ENCODE data around the gene CXorf66.
"Not testable (repeated sequence)": the region's sequence is repeated elsewhere in the genome, so short reads cannot be mapped to it uniquely, and the experiment has no call there.

The CXorf66 gene

DNA sequence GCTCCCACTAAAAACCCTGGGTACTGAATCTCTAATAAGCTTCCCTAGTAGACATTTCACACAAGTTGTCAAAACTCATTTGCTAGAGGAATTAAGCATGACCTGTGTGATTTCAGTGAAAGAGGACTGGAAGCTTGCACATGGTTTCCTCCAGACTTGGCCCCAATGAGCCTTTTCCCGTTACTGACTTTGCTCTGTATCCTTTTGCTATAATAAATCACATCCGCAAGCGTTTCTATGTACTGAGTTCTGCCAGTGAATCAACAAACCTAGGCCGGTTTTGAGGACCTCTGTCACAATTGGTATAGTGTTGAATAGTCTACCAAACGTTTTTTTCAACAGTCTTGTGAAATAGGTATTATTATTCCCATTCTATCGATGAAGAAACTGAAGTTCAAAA lies 40.6 kb downstream of the CXorf66 start:
- DNase-seq (ENCODE audit: low read depth) = no peak

GRCh38 chrX:139924069-139924695 lies 41.1 kb downstream of the CXorf66 start:
- no peak for DNase-seq (ENCODE audit: low read depth)

DNA sequence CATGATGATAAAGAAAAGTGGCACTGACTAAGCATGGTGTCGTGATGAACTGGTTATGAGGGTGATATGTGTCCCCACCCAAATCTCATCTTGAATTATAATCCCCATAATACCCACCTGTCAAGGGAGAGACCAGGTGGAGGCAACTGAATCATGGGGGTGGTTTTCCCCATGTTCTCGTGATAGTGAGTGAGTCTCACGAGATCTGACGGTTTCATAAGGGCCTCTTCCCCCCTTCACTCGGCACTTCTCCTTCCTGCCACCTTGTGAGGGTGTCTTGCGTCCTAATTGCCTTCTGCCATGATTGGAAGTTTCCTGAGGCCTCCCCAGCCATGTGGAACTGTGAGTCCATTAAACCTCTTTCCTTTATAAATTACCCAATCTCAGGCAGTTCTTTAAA lies 44.2 kb downstream of the CXorf66 start:
- not testable (repeated sequence) for DNase-seq (ENCODE audit: low read depth)

DNA sequence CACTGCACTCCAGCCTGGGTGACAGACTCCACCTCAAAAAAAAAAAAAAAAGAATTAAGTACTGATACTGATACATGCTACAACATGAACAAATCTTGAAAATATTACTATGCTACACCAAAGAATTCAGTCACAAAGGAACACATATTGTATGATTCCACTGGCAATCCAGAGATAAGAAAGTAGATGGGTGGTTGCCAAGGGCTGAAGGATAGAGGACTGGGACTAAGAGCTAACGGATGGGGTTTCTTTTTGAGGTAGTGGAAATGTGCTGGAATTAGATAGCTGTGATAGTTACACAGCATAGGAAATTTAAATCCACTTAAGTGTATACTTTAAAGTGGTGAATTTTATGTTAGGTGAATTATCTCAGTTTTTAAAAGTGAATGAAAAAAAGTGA lies 45.0 kb downstream of the CXorf66 start:
- no peak for DNase-seq (ENCODE audit: low read depth)

- DNase-seq (ENCODE audit: low read depth) = no peak
These were observed 50.9 kb downstream of the CXorf66 start for GRCh38 chrX:139914421-139914820.

DNA sequence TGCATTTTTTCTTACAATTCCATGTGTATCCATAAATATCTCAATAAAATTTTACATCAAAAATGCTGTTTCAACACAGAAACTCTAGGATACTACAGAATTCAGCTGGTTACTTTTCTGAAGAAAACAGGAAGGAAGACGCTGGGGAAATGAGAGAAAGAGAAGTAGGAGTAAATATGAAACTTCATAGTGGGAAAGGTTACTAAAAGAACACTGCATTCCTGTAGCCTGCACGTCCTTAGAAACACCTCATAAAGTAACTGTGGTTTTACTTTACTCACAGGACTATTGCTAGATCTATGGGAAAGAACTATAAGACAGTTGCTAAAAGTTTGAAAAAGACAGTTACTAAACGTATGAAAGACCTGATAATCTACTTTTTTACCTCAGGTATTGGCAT lies 55.6 kb downstream of the CXorf66 start:
- DNase-seq (ENCODE audit: low read depth) = no peak

DNA sequence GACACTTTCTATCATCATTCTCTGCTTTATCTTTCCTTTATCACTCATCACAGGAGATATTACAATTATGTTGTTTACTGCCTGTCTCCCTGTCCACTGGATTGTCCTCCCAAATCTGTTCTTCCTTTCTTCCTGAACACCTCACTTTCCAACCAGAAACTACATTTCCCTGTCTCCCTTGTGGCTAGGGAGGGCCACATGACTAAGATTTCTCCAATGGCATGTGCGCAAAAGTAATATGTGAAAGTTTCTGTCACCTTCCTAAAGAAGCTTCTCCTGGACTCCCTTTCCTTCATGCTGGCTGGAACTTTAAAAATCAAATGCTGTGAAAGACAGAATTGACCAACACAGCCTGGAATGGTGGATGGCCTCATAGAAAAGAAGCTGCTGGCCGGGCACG lies 58.2 kb downstream of the CXorf66 start:
- DNase-seq (ENCODE audit: low read depth) = no peak

GRCh38 chrX:139905743-139906142 lies 59.6 kb downstream of the CXorf66 start:
- DNase-seq (ENCODE audit: low read depth) = no peak
